ACC112 (cell line): ENCODE results near the gene ASCL5.

ENCODE experiments used
- H2AFZ ChIP-seq: fragments of 200-600 bp; sonication (generic); one replicate; pipeline ENCODE4 v1.6.0; 2017; ENCODE audit warnings: antibody characterized with exemption, low read length; ENCODE audit not compliant: unreplicated experiment
- H3K27ac ChIP-seq: fragments of 200-600 bp; sonication (generic); 2 replicates; pipeline ENCODE4 v1.5.1; 2014; ENCODE audit warnings: low read depth, mild to moderate bottlenecking, antibody characterized with exemption, low read length, moderate library complexity
- H3K27me3 ChIP-seq: fragments of 200-600 bp; sonication (generic); 2 replicates; pipeline ENCODE4 v1.6.1; 2014; ENCODE audit warnings: mild to moderate bottlenecking, antibody characterized with exemption, low read length, moderate library complexity, mixed read lengths; ENCODE audit not compliant: insufficient read depth
- H3K36me3 ChIP-seq: fragments of 200-600 bp; sonication (generic); 2 replicates; pipeline ENCODE4 v1.6.1; 2016; ENCODE audit warnings: mild to moderate bottlenecking, antibody characterized with exemption, low read length, moderate library complexity, mixed read lengths; ENCODE audit not compliant: insufficient read depth
- H3K4me1 ChIP-seq: fragments of 200-600 bp; sonication (generic); one replicate; pipeline ENCODE4 v1.6.1; 2016; ENCODE audit warnings: low read length, mixed read lengths; ENCODE audit not compliant: insufficient read depth, unreplicated experiment, control insufficient read depth
- H3K4me3 ChIP-seq: fragments of 200-600 bp; sonication (generic); 2 replicates; pipeline ENCODE4 v1.5.1; 2014; ENCODE audit warnings: mild to moderate bottlenecking, low read depth, low read length
- H3K79me2 ChIP-seq: fragments of 200-600 bp; sonication (generic); one replicate; pipeline ENCODE4 v1.6.0; 2016; ENCODE audit warnings: low read length; ENCODE audit not compliant: control insufficient read depth, unreplicated experiment, insufficient read depth

ASCL5 gene

GRCh38 chr1:201083741-201084140 lies 43.2 kb downstream of the ASCL5 start:
- Histone ChIP-seq H3K27me3 (peaks cover 63% of the 10 kb centered on the region), H3K4me3 (no peak overlapping the region), H3K4me1 (no peaks in the 10 kb centered on the region), H2AFZ (no peak overlapping the region), H3K36me3 (no peaks in the 10 kb centered on the region), H3K79me2 (no peaks in the 10 kb centered on the region), H3K27ac (no peak overlapping the region)

- H3K79me2 ChIP-seq = no peaks in the 10 kb centered on the region
These were observed 46.8 kb downstream of the ASCL5 start for GRCh38 chr1:201080135-201080534.

GRCh38 chr1:201077736-201078135 lies 49.2 kb downstream of the ASCL5 start:
- Histone ChIP-seq H3K4me3 (no peak overlapping the region), H3K4me1 (no peaks in the 10 kb centered on the region)

More at GRCh38 chr1:201080135-201080534, 46.8 kb downstream of the ASCL5 start:
- Histone ChIP-seq H3K4me3 (no peak overlapping the region), H3K27me3 (peaks cover 52% of the 10 kb centered on the region), H3K36me3 (no peaks in the 10 kb centered on the region), H3K27ac (no peak overlapping the region), H2AFZ (no peak overlapping the region), H3K4me1 (no peaks in the 10 kb centered on the region)

GRCh38 chr1:201077116-201077515 lies 49.9 kb downstream of the ASCL5 start:
- H3K36me3 ChIP-seq = no peaks in the 10 kb centered on the region
- H3K27ac ChIP-seq = no peak overlapping the region
- no peak overlapping the region for H3K4me3 ChIP-seq
- H3K79me2 ChIP-seq = no peaks in the 10 kb centered on the region
- H3K27me3 ChIP-seq = peaks cover 51% of the 10 kb centered on the region
- no peak overlapping the region for H2AFZ ChIP-seq
- H3K4me1 ChIP-seq = no peaks in the 10 kb centered on the region

More at GRCh38 chr1:201077736-201078135, 49.2 kb downstream of the ASCL5 start:
- H3K27me3 ChIP-seq = peaks cover 50% of the 10 kb centered on the region
- H3K27ac ChIP-seq = no peak overlapping the region
- H2AFZ ChIP-seq = no peak overlapping the region
- no peaks in the 10 kb centered on the region for H3K36me3 ChIP-seq
- H3K79me2 ChIP-seq = no peaks in the 10 kb centered on the region

GRCh38 chr1:201076092-201076491 lies 50.9 kb downstream of the ASCL5 start:
- Histone ChIP-seq H2AFZ (no peak overlapping the region), H3K27me3 (peaks cover 61% of the 10 kb centered on the region), H3K27ac (no peak overlapping the region), H3K4me1 (no peaks in the 10 kb centered on the region), H3K79me2 (no peaks in the 10 kb centered on the region), H3K36me3 (no peaks in the 10 kb centered on the region), H3K4me3 (no peak overlapping the region)

- H3K27ac ChIP-seq = no peak overlapping the region
- H3K79me2 ChIP-seq = no peaks in the 10 kb centered on the region
- H3K27me3 ChIP-seq = peaks cover 66% of the 10 kb centered on the region
- H3K4me1 ChIP-seq = no peaks in the 10 kb centered on the region
- H2AFZ ChIP-seq = no peak overlapping the region
- H3K4me3 ChIP-seq = no peak overlapping the region
- no peaks in the 10 kb centered on the region for H3K36me3 ChIP-seq
These were observed 53.0 kb downstream of the ASCL5 start for GRCh38 chr1:201074018-201074417.

- Histone ChIP-seq H3K36me3 (no peaks in the 10 kb centered on the region), H3K4me1 (no peaks in the 10 kb centered on the region), H3K79me2 (no peaks in the 10 kb centered on the region), H3K4me3 (no peak overlapping the region), H3K27ac (no peak overlapping the region), H3K27me3 (peaks cover 68% of the 10 kb centered on the region), H2AFZ (no peak overlapping the region)
These were observed 54.1 kb downstream of the ASCL5 start for GRCh38 chr1:201072922-201073321.

- Histone ChIP-seq H3K36me3 (no peaks in the 10 kb centered on the region), H3K27ac (no peak overlapping the region), H2AFZ (no peak overlapping the region), H3K79me2 (no peaks in the 10 kb centered on the region), H3K4me3 (no peak overlapping the region), H3K27me3 (peaks cover 70% of the 10 kb centered on the region), H3K4me1 (no peaks in the 10 kb centered on the region)
These were observed 54.8 kb downstream of the ASCL5 start for GRCh38 chr1:201072149-201072548.

GRCh38 chr1:201069636-201070035 lies 57.3 kb downstream of the ASCL5 start:
- no peak overlapping the region for H3K4me3 ChIP-seq
- no peak overlapping the region for H3K27ac ChIP-seq
- H3K27me3 ChIP-seq = peaks cover 83% of the 10 kb centered on the region
- no peaks in the 10 kb centered on the region for H3K36me3 ChIP-seq
- H3K79me2 ChIP-seq = no peaks in the 10 kb centered on the region
- no peaks in the 10 kb centered on the region for H3K4me1 ChIP-seq
- no peak overlapping the region for H2AFZ ChIP-seq

- no peak overlapping the region for H3K27ac ChIP-seq
- H3K79me2 ChIP-seq = no peaks in the 10 kb centered on the region
- H3K4me3 ChIP-seq = no peak overlapping the region
- H3K4me1 ChIP-seq = no peaks in the 10 kb centered on the region
- H3K27me3 ChIP-seq = peaks cover 84% of the 10 kb centered on the region
- H2AFZ ChIP-seq = no peak overlapping the region
- no peaks in the 10 kb centered on the region for H3K36me3 ChIP-seq
These were observed 58.0 kb downstream of the ASCL5 start for GRCh38 chr1:201068976-201069375.

GRCh38 chr1:201066986-201067385 lies 60.0 kb downstream of the ASCL5 start:
- Histone ChIP-seq H3K27ac (no peak overlapping the region), H3K4me3 (no peak overlapping the region), H2AFZ (no peak overlapping the region), H3K27me3 (peaks cover 75% of the 10 kb centered on the region), H3K79me2 (no peaks in the 10 kb centered on the region), H3K4me1 (no peaks in the 10 kb centered on the region), H3K36me3 (no peaks in the 10 kb centered on the region)
